Measurements from ENCODE around the gene MGAM2. TPM values are rescaled to one million over a fixed set of nuclear protein-coding genes. Genes with fewer than 3 reads are reported as not detected.

The MGAM2 gene
- total and polyA plus RNA-seq, 2 donors (not counting 1 experiment from before 2014, with no cell fraction given) = not detected

DNA sequence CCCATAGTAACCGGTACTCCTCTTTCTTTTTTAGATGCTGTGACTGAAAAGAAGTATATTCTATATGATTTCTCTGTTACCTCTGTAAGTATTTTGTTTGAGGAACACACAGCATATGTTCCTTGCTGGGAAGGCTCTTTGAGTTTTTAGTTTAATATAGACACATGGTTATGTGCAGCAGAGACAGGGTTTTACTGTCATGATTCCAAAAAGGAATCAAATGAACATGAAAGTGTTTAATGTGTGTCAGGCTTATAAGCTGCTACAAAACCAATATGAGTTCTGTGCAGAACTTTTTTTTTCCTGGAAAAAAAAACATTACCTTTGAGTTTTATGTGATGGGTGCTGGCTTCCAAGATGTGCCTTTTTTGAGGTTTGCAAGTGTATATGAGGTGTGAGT is 50.4 kb downstream of the MGAM2 start:
- Histone ChIP-seq H3K4me2 (replicated peaks; ENCODE audit: low read depth, low read length, poor library complexity, severe bottlenecking) (no peak overlapping the region), H4K20me1 (ENCODE audit: control insufficient read depth, insufficient read depth, low read length, poor library complexity, severe bottlenecking) (no peaks in the 10 kb centered on the region), H3K4me1 (ENCODE audit: control insufficient read depth in 2 of 2, insufficient read depth in 2 of 2, low read length in 2 of 2) (no peaks in the 10 kb centered on the region), H3K79me2 (ENCODE audit: control insufficient read depth, insufficient read depth, low read length) (no peaks in the 10 kb centered on the region), H3K9me3 (ENCODE audit: control extremely low read depth in 1 of 3, control insufficient read depth in 2 of 3, insufficient read depth in 1 of 3, low read length in 2 of 3) (no peaks in the 10 kb centered on the region), H3K36me3 (replicated peaks in 1 of 2; ENCODE audit: control extremely low read depth in 1 of 2, control insufficient read depth in 1 of 2, extremely low read depth in 1 of 2, insufficient read depth in 2 of 2, low read length in 1 of 2) (no peaks in the 10 kb centered on the region), H2AFZ (ENCODE audit: insufficient read depth, low read depth, low read length, poor library complexity, severe bottlenecking) (no peak overlapping the region), H3K27me3 (replicated peaks in 1 of 4; ENCODE audit: control extremely low read depth in 1 of 4, control insufficient read depth in 3 of 4, insufficient read depth in 4 of 4, low read length in 3 of 4) (no peaks in the 10 kb centered on the region), H3K4me3 (ENCODE audit: control extremely low read depth in 1 of 5, extremely low read depth in 1 of 5, insufficient read depth in 1 of 5, low read depth in 2 of 5, low read length in 4 of 5) (no peak overlapping the region), H3K9ac (ENCODE audit: low read length) (no peak overlapping the region), H3K27ac (ENCODE audit: low read length in 2 of 2) (no peak overlapping the region)
- ChIA-PET POLR2A (no interaction called here), CTCF (no interaction called here)
- intact Hi-C loops (cut with micrococcal nuclease) = no loop called here
- Mint-ChIP-seq H3K9me3 (ENCODE audit: insufficient read depth) (no peaks in the 10 kb centered on the region), H3K27me3 (no peaks in the 10 kb centered on the region), H3K4me1 (no peaks in the 10 kb centered on the region), H3K4me3 (no peak overlapping the region), H3K27ac (no peak overlapping the region)
- DNase-seq = no peak
- whole genome bisulfite sequencing (ENCODE audit: insufficient coverage) = 80% methylated on average over 1 of the region's 1 CpG
- no peak for ATAC-seq (ENCODE audit: low read depth)
- TF ChIP-seq CTCF (IDR thresholded peaks at IDR 0.05) (no peak), EZH2 (IDR thresholded peaks at IDR 0.05; ENCODE audit: borderline replicate concordance, insufficient read depth, low read depth, low read length, poor library complexity, severe bottlenecking) (no peak)

GRCh38 chr7:142168746-142169145 is 57.2 kb downstream of the MGAM2 start:
- ATAC-seq (ENCODE audit: low read depth) (no peak), DNase-seq (no peak)
- no peak overlapping the region for H2AFZ ChIP-seq (ENCODE audit: insufficient read depth, low read depth, low read length, poor library complexity, severe bottlenecking)
- POLR2A ChIA-PET = no interaction called here
- H3K9me3 Mint-ChIP-seq (ENCODE audit: insufficient read depth) = no peaks in the 10 kb centered on the region
- H3K27me3 Mint-ChIP-seq = no peaks in the 10 kb centered on the region
- H3K36me3 ChIP-seq (replicated peaks in 1 of 2; ENCODE audit: control extremely low read depth in 1 of 2, control insufficient read depth in 1 of 2, extremely low read depth in 1 of 2, insufficient read depth in 2 of 2, low read length in 1 of 2) = no peaks in the 10 kb centered on the region
- peaks cover 0 to 2% (median 0%) of the 10 kb centered on the region in 4 experiments for H3K27me3 ChIP-seq (replicated peaks in 1 of 4; ENCODE audit: control extremely low read depth in 1 of 4, control insufficient read depth in 3 of 4, insufficient read depth in 4 of 4, low read length in 3 of 4)
- 100% methylated on average over 1 of the region's 2 CpGs for WGBS (ENCODE audit: insufficient coverage)
- no peak overlapping the region for H3K9ac ChIP-seq (ENCODE audit: low read length)
- TF ChIP-seq EZH2 (IDR thresholded peaks at IDR 0.05; ENCODE audit: borderline replicate concordance, insufficient read depth, low read depth, low read length, poor library complexity, severe bottlenecking) = no peak
- TF ChIP-seq CTCF (IDR thresholded peaks at IDR 0.05) = no peak
- no peak overlapping the region for H3K27ac ChIP-seq (ENCODE audit: low read length in 2 of 2)
- no peak overlapping the region for H3K4me3 Mint-ChIP-seq
- H3K27ac Mint-ChIP-seq = no peak overlapping the region
- no peak overlapping the region for H3K4me2 ChIP-seq (replicated peaks; ENCODE audit: low read depth, low read length, poor library complexity, severe bottlenecking)
- CTCF ChIA-PET = no interaction called here
- intact Hi-C loops (cut with micrococcal nuclease) = no loop called here
- H3K4me1 ChIP-seq (ENCODE audit: control insufficient read depth in 2 of 2, insufficient read depth in 2 of 2, low read length in 2 of 2) = no peaks in the 10 kb centered on the region
- no peaks in the 10 kb centered on the region for H3K79me2 ChIP-seq (ENCODE audit: control insufficient read depth, insufficient read depth, low read length)
- no peaks in the 10 kb centered on the region for H4K20me1 ChIP-seq (ENCODE audit: control insufficient read depth, insufficient read depth, low read length, poor library complexity, severe bottlenecking)
- no peak overlapping the region for H3K4me3 ChIP-seq (ENCODE audit: control extremely low read depth in 1 of 5, extremely low read depth in 1 of 5, insufficient read depth in 1 of 5, low read depth in 2 of 5, low read length in 4 of 5)
- H3K9me3 ChIP-seq (ENCODE audit: control extremely low read depth in 1 of 3, control insufficient read depth in 2 of 3, insufficient read depth in 1 of 3, low read length in 2 of 3) = no peaks in the 10 kb centered on the region
- no peaks in the 10 kb centered on the region for H3K4me1 Mint-ChIP-seq
